Gastroesophageal sphincter (tissue), 3 donors: ENCODE data around the gene ITGAL.

Source experiments
- CTCF ChIP-seq, 4 experiments: fragments of 200-600 bp in 2 of 4; fragments of 450-650 bp in 2 of 4; sonication (generic) in 1 of 4; IDR thresholded peaks; one replicate each; pipeline ENCODE4 v1.5.1; 2017 to 2019; ENCODE audit warnings: antibody characterized with exemption in 4 of 4, mild to moderate bottlenecking in 2 of 4, moderate library complexity in 2 of 4
- POLR2A ChIP-seq, 2 donors: fragments of 450-650 bp; IDR thresholded peaks; one replicate each; pipeline ENCODE4 v1.6.1; 2017; ENCODE audit warnings: antibody characterized with exemption in 2 of 2, mild to moderate bottlenecking in 2 of 2, moderate library complexity in 1 of 2
- POLR2AphosphoS5 ChIP-seq: sonication (generic); formaldehyde crosslinking; IDR thresholded peaks from one replicate; pipeline ENCODE4 v1.6.1; 2017; ENCODE audit warnings: antibody characterized with exemption

- TF ChIP-seq CTCF (IDR thresholded peaks at IDR 0.05) = no peak
- no peak for TF ChIP-seq POLR2A (IDR thresholded peaks at IDR 0.05)
- TF ChIP-seq POLR2AphosphoS5 = no peak
Observed at GRCh38 chr16:30482366-30482765, 9.8 kb downstream of the ITGAL start.
